Erythroblast (primary cell): ENCODE results near the gene ATP2B1.
A peak's percentile ranks its signal among the peaks of the same experiment; 100 is the strongest.

ENCODE experiments used
- DNase-seq, 2 experiments: peaks; one replicate each; lab custom pipeline; 2025; lab: John Stamatoyannopoulos, UW
- GATA1 ChIP-seq: IDR thresholded peaks from 2 replicates; pipeline ENCODE4 v1.6.1; 2011; ENCODE audit warnings: low read depth, mild to moderate bottlenecking, control low read depth, low read length, moderate library complexity
- POLR2A ChIP-seq: IDR thresholded peaks from 2 replicates; pipeline ENCODE4 v1.6.1; 2011; ENCODE audit warnings: mild to moderate bottlenecking, low read length

Gene ATP2B1

DNA sequence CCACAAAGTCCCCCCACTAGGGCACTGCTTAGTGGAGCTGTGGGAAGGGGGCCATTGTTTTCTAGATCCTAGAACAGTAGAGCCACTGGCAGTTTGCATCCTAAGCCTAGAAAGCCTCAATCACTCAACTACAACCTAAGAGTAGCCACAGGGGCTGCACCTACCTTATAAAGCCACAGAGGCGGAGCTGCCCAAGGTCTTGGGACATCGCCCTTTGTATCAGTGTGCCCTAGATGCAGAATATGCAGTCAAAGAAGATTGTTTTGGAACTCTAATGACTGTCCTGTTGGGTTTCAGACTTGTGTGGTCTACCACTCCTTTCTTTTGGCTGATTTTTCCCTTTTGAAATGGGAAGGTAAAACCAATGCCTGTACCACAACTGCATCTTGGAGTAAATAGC lies 59.5 kb downstream of the ATP2B1 start:
- no peak for DNase-seq
- TF ChIP-seq GATA1 (no peak), POLR2A (no peak)

DNA sequence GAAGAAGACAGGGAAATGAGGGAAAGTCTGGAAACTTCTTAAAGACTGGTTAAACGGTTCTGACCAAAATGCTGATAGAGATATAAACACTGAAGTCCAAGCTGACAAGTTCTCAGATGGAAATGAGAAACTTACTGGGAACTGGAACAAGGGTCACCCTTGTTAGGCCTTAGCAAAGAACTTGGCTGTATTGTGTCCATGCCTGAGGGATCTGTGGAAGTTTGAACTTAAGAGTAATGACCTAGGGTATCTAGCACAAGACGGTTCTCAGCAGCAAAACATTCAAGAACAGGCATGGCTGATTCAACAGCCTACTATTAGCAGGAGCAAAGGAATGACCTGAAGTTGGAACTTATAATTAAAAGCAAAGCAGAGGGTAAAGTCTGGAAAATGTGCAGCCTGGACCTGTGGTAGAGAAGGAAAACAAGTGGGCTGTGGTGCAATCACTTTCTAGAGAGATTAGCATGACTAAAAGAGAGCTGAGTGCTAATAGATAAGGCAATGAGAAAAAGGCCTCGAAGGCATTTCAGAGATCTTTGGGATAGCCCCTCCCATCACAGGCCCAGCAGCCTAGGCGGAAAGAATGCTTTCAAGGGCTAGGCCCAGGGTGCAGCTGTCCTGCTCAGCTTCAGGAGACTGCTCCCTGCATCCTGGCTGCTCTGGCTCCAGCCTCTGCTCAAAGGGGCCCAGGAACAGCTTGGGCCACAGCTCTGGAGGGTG lies 60.3 kb downstream of the ATP2B1 start:
- TF ChIP-seq GATA1 (peak; percentile 66), POLR2A (no peak)
- DNase-seq: peak; percentile 86 to 89

DNA sequence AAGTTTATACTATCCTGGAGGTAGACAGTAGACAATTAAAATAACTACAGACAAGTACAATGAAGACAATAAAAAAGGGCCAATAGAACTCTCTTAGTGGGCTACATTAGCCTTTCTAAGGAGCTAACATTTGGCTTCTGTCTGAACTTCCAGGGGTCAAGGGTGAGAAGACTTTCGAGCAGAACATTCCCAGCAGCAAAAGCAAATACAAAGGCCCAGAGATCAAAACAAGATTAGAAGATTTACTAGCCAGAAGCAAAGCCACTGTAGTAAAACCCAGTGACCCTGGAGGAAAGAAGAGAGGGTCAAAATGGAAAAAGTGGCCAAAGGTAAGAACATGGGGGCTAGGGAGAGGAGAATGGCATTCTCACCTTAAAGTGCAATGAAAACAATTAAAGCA lies 63.2 kb downstream of the ATP2B1 start:
- no peak for DNase-seq
- no peak for TF ChIP-seq GATA1

DNA sequence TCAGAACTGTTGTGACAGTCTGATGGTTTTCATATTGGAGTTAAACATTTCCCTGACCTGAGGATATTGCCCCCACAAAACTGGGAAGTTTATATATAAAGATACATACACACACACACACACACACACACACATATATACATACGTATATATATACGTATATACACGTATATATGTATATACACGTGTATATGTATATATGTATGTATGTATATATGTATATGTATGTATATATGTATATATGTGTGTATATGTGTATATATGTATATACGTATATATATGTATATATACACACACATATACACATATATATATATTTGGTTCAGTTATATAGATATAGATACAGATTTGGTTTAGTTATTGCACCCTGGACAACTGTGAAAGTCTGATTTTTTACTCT lies 65.7 kb downstream of the ATP2B1 start:
- DNase-seq: no peak
- no peak for TF ChIP-seq POLR2A
- no peak for TF ChIP-seq GATA1

DNA sequence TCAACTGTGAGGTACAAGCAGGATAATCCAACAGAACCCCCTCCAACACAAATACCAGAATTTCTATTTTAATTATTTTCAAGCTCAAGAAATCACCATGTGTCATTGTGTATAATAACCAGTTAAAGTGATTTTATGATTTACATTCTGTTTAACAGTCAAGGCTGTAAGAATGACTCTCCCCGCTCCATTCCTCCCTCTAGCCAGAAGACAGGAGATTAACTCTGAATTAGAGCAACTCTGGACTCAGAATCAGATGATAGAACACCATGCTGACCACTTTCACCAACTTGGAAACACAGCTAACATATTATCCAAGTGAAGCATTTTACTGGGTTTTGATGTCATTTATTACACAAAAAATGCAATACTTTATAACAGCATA lies 71.9 kb downstream of the ATP2B1 start:
- TF ChIP-seq GATA1 (no peak), POLR2A (no peak)
- no peak for DNase-seq

DNA sequence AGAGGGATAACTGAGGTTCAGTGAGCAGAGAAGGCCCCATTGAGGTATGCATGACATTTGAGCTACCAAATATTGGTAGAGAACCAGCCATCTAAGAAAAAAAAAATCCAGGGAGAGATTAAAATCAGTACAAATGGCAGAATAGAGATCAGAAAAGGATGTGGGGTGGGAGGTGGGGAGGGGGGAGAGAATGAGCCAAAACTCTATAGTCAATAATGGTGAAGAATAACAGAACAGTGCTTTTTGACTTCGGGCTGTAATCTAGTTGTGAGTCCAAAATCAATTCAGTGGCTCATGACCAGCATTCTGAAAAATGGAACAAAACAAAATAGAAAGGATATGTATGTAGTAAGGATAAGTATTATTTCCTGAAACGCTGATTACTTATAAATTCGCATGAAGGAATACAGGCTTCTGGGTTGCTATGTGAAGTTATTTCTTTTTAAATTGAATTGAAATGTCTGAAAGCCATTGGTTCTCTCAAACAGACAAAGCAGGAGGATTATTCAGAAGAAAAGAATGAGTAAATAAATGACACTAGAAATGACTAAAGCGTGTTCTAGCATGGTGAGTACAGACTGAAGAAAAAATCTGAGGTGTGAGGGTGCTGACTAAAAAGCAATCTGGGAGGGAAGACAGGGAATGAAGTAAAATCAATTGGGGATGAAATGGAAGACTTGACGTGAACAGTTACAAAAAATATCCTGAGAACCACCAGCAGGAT lies 72.4 kb downstream of the ATP2B1 start:
- DNase-seq: no peak
- no peak for TF ChIP-seq GATA1
- TF ChIP-seq POLR2A: no peak

DNA sequence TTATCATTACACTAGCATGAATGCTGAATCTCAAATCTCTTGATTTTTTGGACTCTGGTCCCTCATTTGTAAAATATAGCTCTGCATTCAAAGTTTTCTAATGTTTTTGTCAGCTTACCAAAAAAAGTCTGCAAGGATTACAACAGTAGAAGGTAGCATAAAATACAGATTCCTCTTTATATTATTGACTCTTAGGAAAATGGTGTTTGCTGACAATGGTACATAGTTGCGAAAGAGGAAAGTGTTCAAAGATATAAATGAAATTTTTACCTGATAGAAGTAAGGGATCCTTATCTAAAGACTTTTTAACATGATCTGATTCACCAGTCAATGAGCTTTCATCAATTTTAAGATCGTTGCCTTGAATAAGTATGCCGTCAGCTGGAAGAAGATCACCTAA lies 74.1 kb downstream of the ATP2B1 start:
- no peak for DNase-seq
- TF ChIP-seq POLR2A: no peak
- no peak for TF ChIP-seq GATA1

DNA sequence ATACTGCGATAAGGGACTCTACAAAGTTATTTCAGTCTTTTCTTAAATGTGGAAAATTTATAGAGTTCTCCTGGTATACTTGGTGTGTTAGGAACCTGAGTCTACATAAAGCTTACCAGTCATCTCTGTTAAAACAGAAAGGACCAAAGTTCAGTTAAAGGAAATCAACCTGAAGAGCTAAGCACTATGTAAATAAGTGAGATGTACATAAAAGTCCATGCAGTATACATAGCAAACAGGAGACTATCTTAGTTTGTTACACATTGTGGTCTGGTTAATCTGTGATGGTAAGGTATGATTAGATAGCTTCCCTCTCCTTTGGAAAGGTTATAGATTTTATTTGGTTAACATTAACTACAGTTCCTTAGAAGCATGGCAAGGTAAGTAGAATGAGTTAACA lies 75.9 kb downstream of the ATP2B1 start:
- TF ChIP-seq GATA1: no peak
- no peak for TF ChIP-seq POLR2A

DNA sequence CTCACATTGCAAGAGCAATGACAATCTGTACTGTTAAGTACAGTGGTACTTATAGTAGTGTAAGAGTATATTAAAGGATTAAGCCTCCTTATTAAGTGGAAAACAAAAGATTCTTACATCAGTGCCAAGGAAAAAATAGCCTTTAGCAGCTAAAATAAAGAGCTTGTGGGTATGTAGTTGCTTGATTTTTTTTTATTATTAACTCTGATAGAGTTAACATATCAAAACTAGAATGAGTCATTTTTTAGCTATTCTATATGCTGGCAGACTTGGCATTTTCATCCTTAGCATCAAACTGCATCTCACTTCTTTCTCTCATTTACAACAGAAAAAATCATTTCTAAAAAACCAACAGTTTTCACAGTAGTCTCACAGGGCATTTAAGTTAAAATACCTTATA lies 86.5 kb downstream of the ATP2B1 start:
- no peak for DNase-seq
- TF ChIP-seq GATA1 (no peak), POLR2A (no peak)

More for the DNA sequence above, 75.9 kb downstream of the ATP2B1 start:
- no peak for DNase-seq

DNA sequence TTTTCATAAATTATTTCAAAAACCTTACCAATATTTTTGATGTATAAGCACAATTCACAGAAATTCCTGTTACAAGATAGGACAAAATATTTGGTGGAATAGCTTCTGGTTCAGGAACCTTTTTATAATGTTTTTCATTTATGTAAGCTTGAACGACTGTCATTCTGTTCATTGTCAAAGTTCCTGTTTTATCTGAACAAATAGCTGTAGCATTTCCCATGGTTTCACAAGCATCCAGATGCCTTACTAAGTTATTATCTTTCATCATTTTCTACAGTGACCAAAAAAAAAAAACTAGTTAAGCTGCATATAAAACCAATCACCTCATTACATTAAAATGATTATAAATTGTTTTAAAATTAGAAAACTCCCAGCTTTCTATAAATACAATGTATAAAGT lies 87.1 kb downstream of the ATP2B1 start:
- DNase-seq: no peak
- TF ChIP-seq POLR2A: no peak
- TF ChIP-seq GATA1: no peak

DNA sequence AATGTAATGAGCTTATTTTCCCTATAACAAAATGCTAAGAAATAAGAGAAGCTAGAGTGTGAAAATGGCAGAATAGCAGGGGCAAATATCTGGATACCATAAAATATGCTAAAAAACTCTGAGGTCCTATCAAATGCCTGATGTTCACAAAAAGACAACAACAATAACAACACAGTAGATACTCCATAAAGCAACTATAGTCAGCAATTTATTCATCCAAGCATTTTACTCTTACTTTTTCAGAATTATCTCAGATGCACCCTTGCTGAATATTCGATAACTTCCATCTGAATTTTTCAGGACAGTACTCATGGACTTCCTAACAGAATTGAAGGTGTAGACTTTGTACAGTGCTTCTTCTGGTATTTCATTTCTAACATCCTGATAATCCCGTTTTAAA lies 88.9 kb downstream of the ATP2B1 start:
- no peak for TF ChIP-seq POLR2A
- no peak for TF ChIP-seq GATA1
- no peak for DNase-seq

DNA sequence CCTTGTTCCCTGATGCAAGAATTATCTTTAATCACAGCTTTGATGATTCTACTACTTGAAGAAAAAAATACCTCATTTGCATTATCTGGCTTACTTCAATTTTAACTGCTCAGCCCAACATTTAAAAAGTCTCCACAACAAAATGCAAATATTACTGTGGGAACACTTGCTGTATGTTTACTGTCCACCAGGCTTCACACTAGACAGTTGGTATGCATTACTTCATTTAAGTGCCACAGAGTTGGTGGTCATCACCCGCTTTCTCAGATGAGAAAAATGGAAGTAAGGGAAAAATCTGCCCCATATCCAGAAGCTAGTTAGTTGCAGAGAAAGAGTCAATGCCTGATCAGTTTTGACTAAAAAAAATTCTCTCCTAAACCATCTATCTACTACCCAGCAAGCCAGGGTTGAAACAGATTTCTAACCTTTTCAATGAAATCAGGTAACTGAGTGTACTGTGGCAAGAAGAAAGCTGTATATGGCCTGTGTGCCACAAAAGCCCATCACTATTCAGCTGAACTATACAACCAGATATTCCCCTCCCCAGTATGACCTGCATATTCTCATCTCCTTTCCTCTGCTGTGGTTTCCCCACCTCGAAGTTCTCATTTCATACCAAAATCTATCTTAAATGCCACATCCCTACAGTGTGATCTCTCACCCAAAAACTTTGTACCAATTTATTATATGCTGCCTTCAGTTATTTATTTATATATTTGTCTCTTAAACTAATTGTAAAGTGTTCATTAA lies 90.3 kb downstream of the ATP2B1 start:
- no peak for DNase-seq
- TF ChIP-seq GATA1: no peak
- TF ChIP-seq POLR2A: no peak

DNA sequence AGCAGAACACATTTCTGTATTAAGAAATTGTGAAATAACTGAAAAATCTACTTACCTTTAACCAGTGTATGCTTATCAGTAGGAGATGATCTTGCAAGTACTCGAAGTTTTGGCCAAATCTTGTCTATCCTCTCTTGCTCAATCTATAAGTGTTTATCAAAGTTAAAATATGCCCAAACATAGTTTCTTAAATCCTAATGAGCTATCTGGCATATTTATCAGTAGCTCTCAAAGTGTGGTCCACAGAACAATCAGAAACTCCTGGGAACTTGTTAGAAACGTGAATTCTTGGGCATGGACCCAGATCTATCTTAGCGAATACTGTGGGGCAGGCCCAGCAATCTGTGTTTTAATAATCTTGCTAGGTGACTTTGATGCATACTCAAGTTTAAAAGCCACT lies 98.3 kb downstream of the ATP2B1 start:
- TF ChIP-seq POLR2A (no peak), GATA1 (no peak)

DNA sequence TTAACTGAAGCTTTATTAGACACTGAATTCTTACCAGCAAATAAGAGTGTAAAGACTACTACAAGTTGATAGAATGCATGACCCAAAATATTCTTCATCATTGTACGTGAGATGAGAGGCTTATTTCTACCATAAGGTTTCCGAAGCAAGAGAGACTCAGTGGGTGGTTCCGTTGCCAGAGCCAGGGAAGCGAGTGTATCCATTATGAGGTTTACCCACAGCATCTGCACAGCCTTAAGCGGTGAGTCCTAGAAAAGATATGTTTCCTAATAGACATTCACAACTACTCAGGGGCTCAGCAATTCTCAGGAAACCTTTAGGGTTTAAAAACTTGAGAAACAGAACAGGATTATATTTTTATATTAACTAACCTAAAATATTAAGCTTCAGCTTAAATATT lies 105.0 kb downstream of the ATP2B1 start:
- DNase-seq: no peak
- TF ChIP-seq POLR2A: no peak
- TF ChIP-seq GATA1: no peak

More for the DNA sequence above, 98.3 kb downstream of the ATP2B1 start:
- no peak for DNase-seq

DNA sequence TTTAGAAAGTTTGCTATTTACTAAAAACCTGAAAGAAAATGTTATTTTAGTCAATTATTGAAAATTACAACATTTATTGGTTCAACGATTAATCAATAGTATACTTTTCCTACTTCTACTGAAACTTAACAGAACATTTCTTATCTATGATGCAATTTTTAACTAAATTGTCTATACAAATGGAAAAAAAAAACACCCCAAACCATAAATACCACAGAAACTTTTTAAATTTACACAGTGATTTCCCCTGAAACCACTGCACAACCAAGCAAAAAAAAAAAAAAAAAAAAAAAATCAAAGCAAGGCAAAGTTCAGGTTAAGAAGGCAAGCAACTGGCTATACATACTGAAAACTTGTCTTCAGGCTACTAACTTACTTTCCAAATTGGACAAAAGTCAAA lies 110.9 kb downstream of the ATP2B1 start:
- TF ChIP-seq GATA1 (no peak), POLR2A (no peak)
- no peak for DNase-seq
